SKM-1 (cell line): Measurements from ENCODE around the gene TRIO.

ENCODE experiments used
- DNase-seq: peaks from one replicate; lab custom pipeline; 2025; ENCODE audit not compliant: unreplicated experiment; lab: John Stamatoyannopoulos, UW

The TRIO gene

GRCh38 chr5:14260637-14261036 is 117.5 kb downstream of the TRIO start:
- no peak for DNase-seq

GRCh38 chr5:14261235-14261634 is 118.1 kb downstream of the TRIO start:
- DNase-seq: no peak

- DNase-seq: no peak
Observed at GRCh38 chr5:14261856-14262611, 118.9 kb downstream of the TRIO start.

- DNase-seq: no peak
Observed at GRCh38 chr5:14263113-14263512, 120.0 kb downstream of the TRIO start.

- no peak for DNase-seq
Observed at GRCh38 chr5:14263699-14264098, 120.6 kb downstream of the TRIO start.

- DNase-seq: peak; percentile 51
Observed at GRCh38 chr5:14264605-14265316, 121.6 kb downstream of the TRIO start.

GRCh38 chr5:14265570-14265969 is 122.4 kb downstream of the TRIO start:
- DNase-seq: no peak

GRCh38 chr5:14266171-14266570 is 123.0 kb downstream of the TRIO start:
- no peak for DNase-seq

GRCh38 chr5:14266686-14267085 is 123.5 kb downstream of the TRIO start:
- DNase-seq: no peak

- DNase-seq: no peak
Observed at GRCh38 chr5:14267166-14267838, 124.2 kb downstream of the TRIO start.

- DNase-seq: no peak
Observed at GRCh38 chr5:14267991-14268708, 125.0 kb downstream of the TRIO start.

GRCh38 chr5:14268738-14269137 is 125.6 kb downstream of the TRIO start:
- DNase-seq: no peak

- DNase-seq: no peak
Observed at GRCh38 chr5:14269395-14269794, 126.3 kb downstream of the TRIO start.

GRCh38 chr5:14270209-14270702 is 127.1 kb downstream of the TRIO start:
- DNase-seq: peak; percentile 8

GRCh38 chr5:14272548-14273205 is 129.5 kb downstream of the TRIO start:
- DNase-seq: no peak

GRCh38 chr5:14273207-14273767 is 130.1 kb downstream of the TRIO start:
- DNase-seq: no peak

- DNase-seq: no peak
Observed at GRCh38 chr5:14276380-14276779, 133.2 kb downstream of the TRIO start.

GRCh38 chr5:14277385-14278320 is 134.5 kb downstream of the TRIO start:
- no peak for DNase-seq

GRCh38 chr5:14280294-14280854 is 137.2 kb downstream of the TRIO start:
- DNase-seq: no peak
